Measurements from ENCODE around the gene ID1. TPM values are rescaled to one million over a fixed set of nuclear protein-coding genes. Genes with fewer than 3 reads are reported as not detected.

ID1 gene
- total and polyA plus RNA-seq, 2 of the 13 experiments (the other 11 are each of a cell fraction or from before 2014, with no cell fraction given) = 320 to 419 TPM

GRCh38 chr20:31594002-31594557 lies 11.0 kb upstream of the ID1 start (continued):
- no peak for TF ChIP-seq ATF3 (CRISPR knock-in tag; IDR thresholded peaks at IDR 0.05)
- no peak for TF ChIP-seq ZFAT (CRISPR knock-in tag; conservative IDR thresholded peaks at IDR 0.05)
- TF ChIP-seq ZBTB49 (CRISPR knock-in tag; IDR thresholded peaks at IDR 0.05; ENCODE audit: borderline replicate concordance) = no peak
- no peak for TF ChIP-seq TMF1 (CRISPR knock-in tag; IDR thresholded peaks at IDR 0.05; ENCODE audit: low read depth)
- no peak for TF ChIP-seq SOX6 (IDR thresholded peaks at IDR 0.05)
- TF ChIP-seq SOX6 (CRISPR knock-in tag; IDR thresholded peaks at IDR 0.05) = no peak
- no peak for TF ChIP-seq ZNF230 (CRISPR knock-in tag; IDR thresholded peaks at IDR 0.05)
- TF ChIP-seq ZFP62 (CRISPR knock-in tag; IDR thresholded peaks at IDR 0.05) = no peak
- no peak for TF ChIP-seq ATF6 (CRISPR knock-in tag; conservative IDR thresholded peaks at IDR 0.05)
- TF ChIP-seq, protein P1, sequence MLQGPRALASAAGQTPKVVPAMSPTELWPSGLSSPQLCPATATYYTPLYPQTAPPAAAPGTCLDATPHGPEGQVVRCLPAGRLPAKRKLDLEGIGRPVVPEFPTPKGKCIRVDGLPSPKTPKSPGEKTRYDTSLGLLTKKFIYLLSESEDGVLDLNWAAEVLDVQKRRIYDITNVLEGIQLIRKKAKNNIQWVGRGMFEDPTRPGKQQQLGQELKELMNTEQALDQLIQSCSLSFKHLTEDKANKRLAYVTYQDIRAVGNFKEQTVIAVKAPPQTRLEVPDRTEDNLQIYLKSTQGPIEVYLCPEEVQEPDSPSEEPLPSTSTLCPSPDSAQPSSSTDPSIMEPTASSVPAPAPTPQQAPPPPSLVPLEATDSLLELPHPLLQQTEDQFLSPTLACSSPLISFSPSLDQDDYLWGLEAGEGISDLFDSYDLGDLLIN (CRISPR knock-in tag; IDR thresholded peaks at IDR 0.05; ENCODE audit: borderline replicate concordance) = no peak
- peak; percentile 61; the same call in 1 of the 2 replicates for TF ChIP-seq AFF4 (CRISPR knock-in tag; IDR thresholded peaks at IDR 0.05)
- TF ChIP-seq KMT2A (CRISPR knock-in tag; IDR thresholded peaks at IDR 0.05) = no peak
- TF ChIP-seq ZNF674 (CRISPR knock-in tag; IDR thresholded peaks at IDR 0.05; ENCODE audit: low read depth) = no peak
- no peak for TF ChIP-seq ZNF441 (CRISPR knock-in tag; IDR thresholded peaks at IDR 0.05; ENCODE audit: borderline replicate concordance)
- no peak for TF ChIP-seq RNF2 (conservative IDR thresholded peaks at IDR 0.05; ENCODE audit: low read depth)
- TF ChIP-seq STAG1 (CRISPR knock-in tag; IDR thresholded peaks at IDR 0.05) = no peak
- no peak for TF ChIP-seq MED8 (CRISPR knock-in tag; IDR thresholded peaks at IDR 0.05; ENCODE audit: insufficient replicate concordance)
- no peak for TF ChIP-seq XRCC5 (optimal IDR thresholded peaks at IDR 0.05; ENCODE audit: low read length)
- TF ChIP-seq ISX (CRISPR knock-in tag; conservative IDR thresholded peaks at IDR 0.05) = no peak
- TF ChIP-seq MXI1 (IDR thresholded peaks at IDR 0.05; ENCODE audit: borderline replicate concordance, low read depth, low read length) = no peak
- TF ChIP-seq NCOA5 (CRISPR knock-in tag; IDR thresholded peaks at IDR 0.05) = no peak
- TF ChIP-seq MYC (CRISPR knock-in tag; IDR thresholded peaks at IDR 0.05; ENCODE audit: borderline replicate concordance) = no peak

Measured in HepG2 (cell line).